NCI-H1694 (cell line): ENCODE data around the gene ACOT11.
A peak's percentile ranks its signal among the peaks of the same experiment; 100 is the strongest.

ENCODE experiments used
- DNase-seq: peaks from one replicate; lab custom pipeline; 2025; lab: John Stamatoyannopoulos, UW

ACOT11 gene

DNA sequence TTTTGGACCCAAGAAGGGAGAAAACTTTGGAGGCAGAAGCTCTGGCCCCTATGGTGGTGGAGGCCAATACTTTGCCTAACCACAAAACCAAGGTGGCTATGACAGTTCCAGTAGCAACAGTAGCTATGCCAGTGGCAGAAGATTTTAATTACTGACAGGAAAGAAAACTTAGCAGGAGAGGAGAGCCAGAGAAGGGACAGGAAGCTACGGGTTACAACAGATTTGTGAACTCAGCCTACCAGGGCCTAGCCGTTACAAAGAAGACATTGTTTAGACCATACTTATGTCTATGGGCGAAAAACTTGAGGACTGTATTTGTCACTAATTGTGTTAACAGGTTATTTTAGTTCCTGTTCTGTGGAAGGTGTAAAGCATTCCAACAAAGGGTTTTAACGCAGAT, 10.4 kb upstream of the ACOT11 start:
- no peak for DNase-seq

DNA sequence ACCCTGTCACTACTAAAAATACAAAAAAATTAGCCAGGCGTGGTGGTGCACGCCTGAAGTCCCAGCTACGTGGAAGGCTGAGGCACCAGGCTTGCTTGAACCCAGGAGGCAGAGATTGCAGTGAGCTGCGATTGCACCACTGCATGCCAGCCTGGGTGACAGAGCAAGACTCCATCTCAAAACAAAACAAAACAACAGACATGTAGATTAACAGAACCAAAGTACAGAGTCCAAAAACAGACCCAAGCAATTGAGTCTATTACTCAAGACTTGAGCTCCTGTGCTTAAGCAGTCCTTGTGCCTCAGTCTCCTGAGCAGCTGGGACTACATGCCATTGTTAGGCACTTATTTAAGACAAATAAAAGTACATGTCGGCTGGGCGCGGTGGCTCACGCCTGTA, 9.5 kb upstream of the ACOT11 start:
- DNase-seq = no peak

DNA sequence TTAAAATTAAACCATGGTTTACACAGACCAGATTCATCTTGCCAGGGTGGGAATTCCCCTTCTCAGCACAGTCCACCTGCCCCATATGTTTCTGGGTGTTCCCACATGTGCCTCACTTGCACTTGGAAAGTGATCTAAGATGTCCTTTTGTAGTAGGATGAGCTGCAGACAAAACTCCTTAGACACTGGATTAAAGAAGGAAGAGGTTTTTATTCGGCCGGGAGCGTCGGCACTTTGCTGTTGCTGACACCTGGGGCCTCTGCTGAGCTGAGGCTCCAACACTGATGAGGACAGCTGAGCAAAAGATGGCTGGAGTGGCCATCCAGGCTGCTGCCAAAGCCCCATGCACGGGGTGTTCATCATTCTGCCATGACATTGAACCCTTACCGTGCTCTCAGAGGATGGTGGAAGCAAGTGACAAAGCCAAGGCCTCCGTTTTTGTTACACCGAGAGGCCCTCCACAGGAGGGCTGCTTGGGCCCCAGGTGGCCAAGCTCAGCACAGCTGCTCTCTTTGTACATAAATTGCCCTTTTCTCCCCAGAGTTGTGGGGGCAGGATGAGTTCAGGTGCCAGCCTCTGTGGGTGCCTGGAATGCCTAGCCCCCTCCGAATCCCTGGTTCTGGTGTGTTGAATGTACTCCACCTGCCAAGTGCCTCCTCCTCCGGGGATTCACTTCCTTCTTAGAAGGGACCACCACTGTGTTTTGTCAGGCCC, 7.3 kb upstream of the ACOT11 start:
- DNase-seq = peak; percentile 23

DNA sequence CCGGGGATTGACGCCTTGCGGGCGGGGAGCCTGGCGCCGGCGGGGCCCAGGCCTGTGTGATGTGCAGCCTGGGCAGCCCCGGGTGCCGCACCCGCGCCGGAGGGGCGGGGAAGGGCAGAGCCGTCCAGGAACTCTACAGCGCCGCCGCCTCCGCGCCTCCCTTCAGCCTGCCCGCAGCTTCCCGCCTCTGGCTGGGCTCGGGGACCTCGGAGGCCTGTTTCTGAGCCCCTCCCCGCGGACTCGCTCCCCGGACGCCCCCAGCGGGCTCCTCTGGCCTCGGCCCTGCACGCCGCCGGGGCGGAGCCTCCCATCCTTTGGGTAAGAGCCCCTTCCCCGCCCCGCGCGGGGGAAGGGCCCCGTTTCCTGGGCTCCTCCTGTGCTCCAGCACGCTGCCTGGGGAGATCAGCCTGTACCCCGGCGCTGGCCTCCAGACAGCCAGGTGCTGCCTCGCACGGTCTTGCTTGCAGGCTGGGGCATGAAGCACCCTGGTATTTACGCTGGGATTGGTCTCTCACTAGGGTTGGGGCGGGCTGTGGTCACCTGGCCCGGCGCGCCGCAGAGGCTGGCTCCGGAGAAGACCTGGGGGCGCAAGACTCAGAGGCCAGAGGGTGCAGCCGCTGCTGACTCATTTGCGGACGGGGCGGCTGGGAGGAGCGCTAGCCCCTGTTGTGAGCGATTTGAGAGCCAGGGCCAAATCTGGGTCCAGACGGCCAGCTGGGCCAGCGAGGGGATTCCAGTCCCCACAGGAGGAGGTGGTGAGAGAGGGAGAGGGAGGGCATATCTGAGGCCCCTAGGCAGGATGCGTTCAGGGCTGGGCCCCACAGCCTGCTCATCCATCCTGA, 5.7 kb upstream of the ACOT11 start:
- DNase-seq = no peak

DNA sequence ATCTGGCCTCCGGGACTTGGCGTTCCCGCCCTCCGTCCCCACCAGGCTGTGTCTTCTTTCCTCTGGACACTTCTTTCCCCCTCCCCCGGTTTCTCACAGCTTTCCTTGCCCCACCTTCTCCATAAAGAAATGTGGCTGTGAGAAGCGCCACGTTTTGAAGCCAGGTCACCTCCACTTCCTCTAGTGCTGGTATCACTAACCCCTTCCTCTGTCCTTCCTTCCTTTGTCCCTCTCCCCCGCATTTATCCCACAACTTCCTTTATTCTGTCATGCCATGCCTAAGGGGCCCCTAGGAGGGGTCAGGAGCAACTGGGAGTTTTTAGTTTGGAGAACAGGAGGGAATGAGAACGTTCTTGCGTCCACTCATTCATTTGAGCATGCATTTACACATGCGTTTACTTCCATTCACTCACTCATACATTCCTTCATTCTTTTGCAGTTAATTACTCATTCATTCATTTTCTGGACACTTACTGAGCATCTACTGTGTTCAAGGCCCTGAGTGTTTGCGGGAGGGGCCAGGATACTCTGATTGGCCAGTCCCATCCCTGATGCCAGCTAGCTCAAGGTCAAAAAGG, 5.0 kb upstream of the ACOT11 start:
- DNase-seq = no peak

DNA sequence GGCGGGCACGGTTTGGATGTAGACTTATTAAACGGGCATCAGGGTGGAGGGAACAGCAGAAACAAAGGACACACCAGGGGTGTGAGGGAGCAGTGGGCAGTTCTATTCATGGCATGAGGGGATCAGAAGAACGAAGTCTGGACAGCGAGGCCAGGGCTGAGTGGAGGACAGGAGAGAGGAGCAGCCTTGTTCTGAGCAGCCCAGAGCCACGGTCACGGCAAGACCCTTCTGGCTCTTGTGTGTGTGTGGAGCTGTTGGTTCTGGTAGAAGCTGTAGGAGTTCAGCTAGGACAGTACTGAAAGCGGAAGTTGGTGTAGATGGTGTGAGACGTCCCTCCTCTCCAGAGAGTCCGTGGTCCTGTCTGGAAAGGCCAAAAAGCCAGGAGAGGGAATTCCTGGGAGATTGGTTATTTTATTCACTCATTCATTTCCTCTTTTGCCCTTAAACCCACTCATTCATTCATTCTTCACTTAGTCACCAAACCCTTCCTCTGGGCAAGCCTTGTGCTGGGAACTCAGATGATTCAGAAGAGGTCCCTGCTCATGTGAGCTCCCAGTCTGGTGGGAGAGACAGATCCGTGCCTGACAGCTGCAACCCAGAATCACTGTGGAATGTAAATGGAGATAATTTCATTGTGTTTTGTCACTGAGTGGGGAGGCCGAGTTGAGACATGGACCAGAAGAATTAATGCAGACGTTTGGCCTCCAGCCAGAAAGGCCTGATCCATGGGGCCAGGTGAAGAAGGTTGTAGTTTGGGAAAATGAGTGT, 4.1 kb upstream of the ACOT11 start:
- no peak for DNase-seq

DNA sequence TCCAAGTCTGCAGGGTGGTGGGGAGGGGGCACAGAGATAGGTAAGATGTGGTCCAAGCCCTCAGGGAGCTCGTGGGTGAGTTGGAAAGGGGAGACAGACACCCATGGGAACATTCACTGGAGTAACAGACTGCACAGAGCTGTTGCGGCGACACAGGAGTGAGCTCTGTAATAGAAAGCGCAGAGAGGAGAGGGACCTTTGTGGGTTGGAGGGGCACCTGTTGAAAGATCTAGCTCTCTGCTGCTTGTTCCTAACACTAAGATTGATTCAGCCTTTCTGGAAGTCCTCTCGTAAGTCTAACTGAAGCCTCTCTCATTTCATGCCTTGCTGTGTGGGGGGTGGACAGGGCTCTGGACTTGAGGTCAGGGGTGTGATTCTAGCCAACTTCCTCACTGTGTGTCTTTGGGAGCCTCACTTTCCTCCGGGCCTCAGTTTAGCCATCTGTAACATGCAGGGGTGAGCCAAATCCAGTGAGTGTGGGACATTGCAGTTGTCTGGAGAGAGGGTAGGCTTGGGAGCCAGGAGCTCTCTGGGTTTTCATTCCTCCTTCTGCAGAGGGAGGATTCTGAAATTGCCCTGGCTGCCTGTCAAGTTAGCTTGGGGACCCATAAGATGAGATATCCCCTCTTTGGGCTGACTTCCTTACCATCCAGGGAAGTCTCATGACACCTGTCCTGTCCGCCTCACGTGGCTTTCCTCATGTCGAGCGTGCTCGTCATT, 2.0 kb upstream of the ACOT11 start:
- DNase-seq = no peak

DNA sequence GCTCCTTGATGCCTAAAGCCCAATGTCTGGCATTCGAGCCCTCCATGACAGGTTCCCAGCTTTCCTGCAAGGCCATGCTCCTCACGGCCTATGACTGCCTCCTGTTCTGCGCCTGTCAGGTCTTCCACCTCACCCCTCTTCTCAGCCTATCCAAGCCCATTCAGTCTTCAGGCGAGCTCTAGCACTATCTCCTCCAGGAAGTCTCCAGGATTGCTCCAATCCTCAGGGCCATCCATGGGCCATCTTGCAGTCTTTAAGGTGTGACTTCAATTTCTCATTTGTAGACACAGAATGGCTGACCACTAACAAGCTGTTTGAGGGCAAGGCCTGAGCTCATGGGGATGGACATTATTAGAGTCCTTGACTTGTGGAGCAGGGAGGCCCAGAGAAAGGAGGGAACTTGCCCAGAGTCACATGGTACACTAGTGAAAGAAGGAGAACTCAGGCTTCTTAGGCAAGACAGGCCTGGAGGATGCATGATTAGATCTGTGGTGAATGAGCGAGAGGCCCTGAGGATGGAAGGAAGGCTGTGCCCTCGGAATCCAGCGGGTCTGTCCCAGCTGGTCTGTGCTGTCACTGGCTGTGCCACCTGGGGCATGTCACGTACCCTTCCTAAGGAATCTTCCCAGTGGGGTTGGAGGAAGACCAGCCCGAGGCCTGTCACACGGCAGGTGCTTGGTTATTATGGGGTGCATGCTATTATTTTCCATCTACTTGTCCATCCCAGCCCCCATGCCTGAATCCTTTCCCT, 1.2 kb upstream of the ACOT11 start:
- no peak for DNase-seq

DNA sequence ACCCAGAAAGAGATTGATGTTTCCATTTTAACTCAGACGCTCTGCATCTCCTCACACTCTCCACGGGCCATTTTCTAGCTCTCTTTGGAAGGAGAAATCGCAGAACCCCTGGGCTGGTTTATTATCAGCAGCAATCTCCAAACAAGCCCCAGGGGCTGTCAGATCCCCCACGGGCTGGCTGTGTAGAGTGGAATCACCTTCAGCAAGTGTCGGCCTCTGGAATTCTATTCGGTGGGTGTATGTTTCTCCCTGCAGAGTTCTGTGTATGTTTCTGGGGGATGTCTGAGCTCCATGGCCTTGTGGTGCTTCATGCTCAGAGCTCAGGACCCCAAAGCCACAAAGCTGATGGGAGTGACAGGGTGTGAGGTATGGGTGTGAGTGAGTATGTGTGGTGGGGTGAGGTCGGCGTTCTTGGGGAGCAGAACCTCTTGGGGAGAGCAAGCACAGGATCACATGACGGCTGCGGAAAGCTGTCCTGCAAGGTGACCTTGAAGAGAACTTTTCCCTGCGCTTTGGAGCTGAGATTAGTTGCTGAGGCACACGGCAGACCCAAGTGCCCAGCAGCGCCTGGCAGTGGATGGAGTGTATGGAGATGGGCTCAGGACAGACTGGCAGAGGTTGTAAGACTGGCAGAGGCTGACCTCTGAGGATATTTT, 489 bp downstream of the ACOT11 start:
- no peak for DNase-seq

DNA sequence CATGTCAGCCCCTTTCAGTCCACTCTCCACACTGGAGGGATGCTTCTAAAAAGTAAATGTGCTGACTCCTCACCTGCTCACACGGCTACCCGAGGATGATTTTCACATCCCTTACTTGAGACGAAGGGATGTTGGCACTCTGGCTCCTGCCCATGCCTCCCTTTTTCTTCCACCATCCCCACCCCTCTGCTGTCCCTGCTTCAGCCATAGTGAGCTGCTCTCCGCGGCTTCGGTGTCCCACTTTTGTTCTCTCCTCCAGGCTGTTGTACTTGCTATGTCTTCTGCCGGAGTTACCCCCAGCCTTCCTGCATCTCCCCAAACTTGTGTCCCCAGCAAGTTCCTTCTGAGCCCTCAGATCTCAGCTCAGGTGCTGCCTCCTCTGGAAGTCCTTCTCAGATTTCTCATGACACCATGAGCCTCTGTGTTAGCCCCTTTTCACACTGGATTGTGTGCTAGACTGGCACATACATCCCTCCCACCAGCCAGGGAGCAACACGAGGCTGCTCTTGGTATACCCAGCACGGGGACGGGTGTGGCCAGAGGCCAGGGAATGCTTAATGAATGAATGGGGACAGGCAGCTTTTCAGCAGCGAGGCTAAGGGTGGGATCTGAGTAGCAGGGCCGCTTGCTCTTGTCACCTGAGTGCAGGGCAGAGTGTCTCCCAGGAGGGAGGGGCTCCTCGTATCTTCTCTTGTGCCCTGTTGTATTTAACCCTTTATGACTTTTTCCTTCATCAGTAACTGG, 1.3 kb downstream of the ACOT11 start:
- peak; percentile 23 for DNase-seq

DNA sequence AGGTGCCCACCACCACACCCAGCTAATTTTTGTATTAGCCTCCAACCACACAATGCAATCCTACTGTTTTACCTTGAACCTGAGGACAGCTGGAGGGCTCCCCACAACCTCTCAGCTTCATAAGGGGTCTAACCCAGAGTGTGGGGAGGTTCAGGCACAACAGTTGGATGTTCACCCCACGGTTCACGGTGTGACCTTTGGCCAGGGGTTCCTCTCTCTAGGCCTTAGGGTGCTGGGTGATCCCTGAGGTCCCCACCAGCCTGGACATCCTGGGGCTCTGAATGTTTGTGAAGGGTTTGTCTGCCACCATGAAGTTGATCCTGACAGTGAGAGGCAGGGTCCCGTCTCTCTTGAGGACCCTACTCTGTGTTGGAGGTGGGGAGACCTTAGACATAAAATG, 3.9 kb downstream of the ACOT11 start:
- DNase-seq = no peak

DNA sequence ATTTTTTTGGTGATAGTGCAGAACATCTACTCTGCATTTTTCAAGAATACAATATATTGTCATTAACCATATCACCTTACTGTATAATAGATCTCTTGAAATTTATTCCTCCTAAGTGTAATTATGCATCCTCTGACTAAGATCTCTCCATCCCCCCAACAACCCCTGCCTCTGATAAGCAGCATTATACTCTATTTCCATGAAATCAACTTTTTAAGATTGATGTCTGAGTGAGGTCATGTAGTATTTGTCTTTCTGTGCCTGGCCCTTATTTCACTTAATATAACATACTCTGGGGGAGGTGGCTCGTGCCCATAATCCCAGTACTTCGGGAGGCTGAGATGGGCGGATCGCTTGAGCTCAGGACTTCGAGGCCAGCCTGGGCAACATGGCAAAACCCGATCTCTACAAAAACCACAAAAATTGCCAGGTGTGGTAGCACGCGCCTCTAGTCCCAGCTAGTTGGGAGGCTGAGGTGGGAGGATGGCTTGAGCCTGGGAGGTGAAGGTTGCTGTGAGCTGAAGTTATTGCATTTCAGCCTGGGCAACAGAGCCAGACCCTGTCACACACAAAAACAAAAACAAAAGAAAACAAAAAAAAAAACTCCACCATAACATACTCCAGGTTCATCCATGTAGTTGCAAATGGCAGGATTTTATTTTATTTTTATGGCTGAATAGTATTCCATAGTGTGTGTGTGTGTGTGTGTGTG, 5.7 kb downstream of the ACOT11 start:
- DNase-seq = no peak

DNA sequence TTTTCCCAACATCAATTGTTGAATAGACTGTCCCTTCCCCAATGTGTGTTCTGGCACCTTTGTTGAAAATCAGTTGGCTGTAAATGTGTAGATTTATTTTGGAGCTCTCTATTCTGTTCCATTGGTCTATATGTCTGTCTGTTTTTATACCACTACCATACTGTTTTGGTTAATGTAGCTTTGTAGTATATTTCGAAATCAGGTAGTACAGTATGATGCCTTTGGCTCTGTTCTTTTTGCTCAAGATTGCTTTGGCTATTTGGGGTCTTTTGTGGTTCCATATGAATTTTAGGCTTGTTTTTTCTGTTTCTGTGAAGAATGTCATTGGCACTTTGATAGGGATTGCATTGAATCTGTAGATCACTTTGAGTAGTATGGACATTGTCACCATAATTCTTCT, 8.1 kb downstream of the ACOT11 start:
- no peak for DNase-seq

DNA sequence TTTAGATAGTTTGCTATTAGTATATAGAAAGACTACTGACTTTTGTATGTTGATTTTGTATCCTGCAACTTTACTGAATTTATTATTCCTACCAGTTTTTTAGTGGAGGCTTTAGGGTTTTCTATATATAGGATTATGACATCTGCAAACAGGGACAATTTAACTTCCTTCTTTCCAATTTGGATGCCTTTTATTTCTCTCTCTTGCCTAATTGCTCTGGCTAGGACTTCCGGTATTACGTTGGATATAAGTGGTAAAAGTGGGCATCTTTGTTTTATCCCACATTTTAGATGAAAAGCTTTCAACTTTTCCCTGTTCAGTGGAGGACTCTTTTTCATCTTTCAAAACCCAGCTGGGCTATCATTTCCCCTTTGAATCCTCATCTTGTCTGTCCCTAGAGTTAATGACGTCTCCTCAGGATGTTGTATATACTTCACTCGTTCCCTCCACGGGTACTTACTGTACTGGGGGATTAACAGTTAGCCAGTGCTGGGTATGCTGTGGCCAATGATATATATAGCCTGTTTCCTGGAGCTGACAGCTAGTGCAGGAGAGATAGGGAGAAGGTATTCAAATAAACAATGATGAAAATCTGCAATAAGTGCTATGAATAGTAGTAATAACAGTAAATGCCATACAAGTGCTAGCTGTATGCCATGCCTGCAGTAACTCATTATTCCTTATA, 9.8 kb downstream of the ACOT11 start:
- no peak for DNase-seq

DNA sequence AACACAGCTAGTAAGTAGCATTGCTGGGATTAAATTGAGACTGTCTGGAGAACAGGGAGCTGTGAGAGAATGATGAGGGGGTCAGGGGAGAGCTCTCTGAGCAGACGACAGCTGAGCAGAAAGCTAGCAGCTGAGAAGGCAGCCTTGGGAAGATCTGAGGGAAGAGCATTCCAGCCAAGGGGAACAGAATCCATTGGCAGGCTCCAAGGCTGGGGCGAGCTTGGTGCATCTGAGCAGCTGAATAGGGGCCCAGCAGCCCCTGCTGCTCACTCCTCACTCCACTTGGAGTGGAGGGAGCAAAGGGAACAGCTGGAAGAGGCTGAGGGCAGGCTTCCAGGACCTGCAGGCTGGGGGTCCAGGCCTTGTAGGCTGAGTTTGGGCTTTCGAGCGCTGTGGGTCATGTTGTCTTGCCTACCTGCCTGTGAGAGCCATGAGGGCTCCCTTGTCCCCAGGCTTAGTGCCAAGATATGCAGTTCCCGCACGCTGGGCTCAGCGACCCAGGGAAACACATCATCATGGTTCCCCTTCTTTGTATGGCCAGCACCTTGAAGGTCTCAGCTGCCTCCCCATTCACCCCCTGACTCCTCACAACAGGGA, 10.5 kb downstream of the ACOT11 start:
- DNase-seq = peak; percentile 69

DNA sequence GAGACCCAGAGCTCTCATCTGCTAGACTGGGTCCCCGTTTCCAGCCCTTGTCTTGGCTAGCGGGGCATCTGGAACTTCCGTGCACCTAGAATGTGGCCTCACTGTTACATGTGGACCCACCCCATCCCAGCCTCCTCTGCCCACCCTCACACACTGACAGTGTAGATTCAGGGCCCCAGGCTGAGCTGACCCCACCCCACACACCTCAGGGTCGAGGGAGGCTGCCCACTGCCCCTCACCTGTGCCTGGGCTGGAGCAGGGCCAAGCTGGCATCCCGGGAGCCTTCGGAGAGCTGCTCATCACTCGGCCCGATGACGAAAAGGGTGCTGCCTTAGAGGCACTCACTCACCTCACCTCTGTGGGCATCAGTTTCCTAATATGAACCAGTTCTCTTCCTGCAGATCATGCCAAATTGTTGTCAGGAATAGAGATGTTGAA, 11.1 kb downstream of the ACOT11 start:
- peak; percentile 37 for DNase-seq

DNA sequence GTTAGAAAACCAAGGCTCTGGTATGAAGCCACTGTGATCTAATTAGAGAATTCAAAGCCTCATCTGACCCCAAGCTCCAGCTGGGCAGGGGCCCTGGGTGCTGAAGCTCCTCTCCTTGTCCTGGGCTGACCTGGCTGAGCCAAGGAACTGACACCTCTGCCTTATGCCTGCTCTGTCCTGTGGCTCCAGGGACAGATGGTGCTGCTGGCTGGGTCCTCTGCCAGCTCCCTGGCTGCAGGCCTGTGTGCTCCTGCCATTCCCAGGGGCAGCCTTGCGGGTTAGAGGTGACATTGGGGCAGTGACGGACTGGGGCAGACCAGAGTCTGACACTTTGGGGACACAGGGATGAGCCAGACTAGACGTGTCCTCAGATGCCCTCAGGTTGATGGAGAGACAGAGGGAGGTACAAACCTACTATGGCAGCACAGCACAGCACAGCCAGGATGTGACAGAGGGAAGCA, 11.8 kb downstream of the ACOT11 start:
- peak; percentile 76 for DNase-seq
